GM21381 (cell line): Measurements from ENCODE around the gene VDR.
A peak's percentile ranks its signal among the peaks of the same experiment; 100 is the strongest.

Source experiments
- ATAC-seq: cut with Tn5 transposase; IDR thresholded peaks from one replicate; pipeline ENCODE4 v1.9.1; 2021; ENCODE audit warnings: mild to moderate bottlenecking, moderate library complexity; ENCODE audit not compliant: unreplicated experiment

Gene VDR

GRCh38 chr12:47833591-47834012 is 71.2 kb downstream of the VDR start:
- ATAC-seq = no peak

- no peak for ATAC-seq
These were observed 72.4 kb downstream of the VDR start for GRCh38 chr12:47832263-47832933.

GRCh38 chr12:47829584-47829983 is 75.2 kb downstream of the VDR start:
- no peak for ATAC-seq

- no peak for ATAC-seq
These were observed 75.8 kb downstream of the VDR start for GRCh38 chr12:47828976-47829482.

GRCh38 chr12:47828008-47828975 is 76.5 kb downstream of the VDR start:
- no peak for ATAC-seq

GRCh38 chr12:47825173-47825639 is 79.6 kb downstream of the VDR start:
- no peak for ATAC-seq

GRCh38 chr12:47824635-47825034 is 80.2 kb downstream of the VDR start:
- no peak for ATAC-seq

- no peak for ATAC-seq
These were observed 80.6 kb downstream of the VDR start for GRCh38 chr12:47824198-47824597.

- no peak for ATAC-seq
These were observed 81.2 kb downstream of the VDR start for GRCh38 chr12:47823422-47824086.

- no peak for ATAC-seq
These were observed 81.9 kb downstream of the VDR start for GRCh38 chr12:47822863-47823262.

GRCh38 chr12:47822401-47822800 is 82.4 kb downstream of the VDR start:
- ATAC-seq = no peak

GRCh38 chr12:47821346-47821706 is 83.5 kb downstream of the VDR start:
- no peak for ATAC-seq

GRCh38 chr12:47820631-47821345 is 84.0 kb downstream of the VDR start:
- ATAC-seq = no peak

- ATAC-seq = peak; percentile 26
These were observed 84.7 kb downstream of the VDR start, which contains the start of gene HDAC7 for GRCh38 chr12:47819896-47820630. TSS of gene HDAC7 (minus strand) at chr12:47819903. CDS start at chr12:47819785, 118 bp downstream.

- ATAC-seq = peak; percentile 40
These were observed 85.5 kb downstream of the VDR start for GRCh38 chr12:47819138-47819895.

GRCh38 chr12:47818467-47819137 is 86.2 kb downstream of the VDR start:
- peak; percentile 22 for ATAC-seq

- ATAC-seq = no peak
These were observed 86.8 kb downstream of the VDR start for GRCh38 chr12:47818007-47818376.

GRCh38 chr12:47817272-47818006 is 87.4 kb downstream of the VDR start:
- ATAC-seq = no peak
